Measurements from ENCODE around the gene ZNF564.

GRCh38 chr19:12481781-12482508 is 69.3 kb downstream of the ZNF564 start:
- TF ChIP-seq CTCF (IDR thresholded peaks at IDR 0.05; ENCODE audit: insufficient read depth, low read length): no peak
- no peak for TF ChIP-seq POLR2AphosphoS5 (IDR thresholded peaks at IDR 0.05; ENCODE audit: low read depth)
- TF ChIP-seq REST (IDR thresholded peaks at IDR 0.05; ENCODE audit: insufficient replicate concordance, low read depth): no peak
- TF ChIP-seq GABPA (IDR thresholded peaks at IDR 0.05; ENCODE audit: low read depth): no peak
- TF ChIP-seq SPI1 (IDR thresholded peaks at IDR 0.05; ENCODE audit: borderline replicate concordance, low read depth): no peak
